ENCODE results near the gene CABP2. TPM values are rescaled to one million over a fixed set of nuclear protein-coding genes. Genes with fewer than 3 reads are reported as not detected.

CABP2 gene
- total and polyA plus RNA-seq, 2 donors (not counting 1 experiment from before 2014, with no cell fraction given), result not detected

DNA sequence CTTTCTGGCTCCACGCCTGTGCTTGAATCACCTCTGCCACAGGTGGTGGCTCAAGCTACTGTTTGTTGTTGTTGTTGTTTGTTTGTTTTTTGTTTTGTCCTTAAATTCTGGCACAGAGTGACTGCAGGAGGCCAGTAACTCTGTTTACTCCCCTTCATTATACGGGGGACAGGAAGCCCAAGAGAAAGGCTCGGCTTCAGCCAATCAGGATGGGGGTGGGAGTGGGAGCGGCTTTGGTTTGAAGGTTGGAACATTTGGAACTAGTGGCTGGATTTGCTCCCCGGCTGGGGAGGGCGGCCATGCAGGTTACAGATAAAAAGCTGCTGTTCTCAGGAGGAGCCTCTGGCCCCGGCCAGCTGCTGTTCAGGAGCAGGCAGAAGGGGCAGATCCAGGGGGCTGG lies 19.7 kb upstream of the CABP2 start:
- TF ChIP-seq, protein P1, sequence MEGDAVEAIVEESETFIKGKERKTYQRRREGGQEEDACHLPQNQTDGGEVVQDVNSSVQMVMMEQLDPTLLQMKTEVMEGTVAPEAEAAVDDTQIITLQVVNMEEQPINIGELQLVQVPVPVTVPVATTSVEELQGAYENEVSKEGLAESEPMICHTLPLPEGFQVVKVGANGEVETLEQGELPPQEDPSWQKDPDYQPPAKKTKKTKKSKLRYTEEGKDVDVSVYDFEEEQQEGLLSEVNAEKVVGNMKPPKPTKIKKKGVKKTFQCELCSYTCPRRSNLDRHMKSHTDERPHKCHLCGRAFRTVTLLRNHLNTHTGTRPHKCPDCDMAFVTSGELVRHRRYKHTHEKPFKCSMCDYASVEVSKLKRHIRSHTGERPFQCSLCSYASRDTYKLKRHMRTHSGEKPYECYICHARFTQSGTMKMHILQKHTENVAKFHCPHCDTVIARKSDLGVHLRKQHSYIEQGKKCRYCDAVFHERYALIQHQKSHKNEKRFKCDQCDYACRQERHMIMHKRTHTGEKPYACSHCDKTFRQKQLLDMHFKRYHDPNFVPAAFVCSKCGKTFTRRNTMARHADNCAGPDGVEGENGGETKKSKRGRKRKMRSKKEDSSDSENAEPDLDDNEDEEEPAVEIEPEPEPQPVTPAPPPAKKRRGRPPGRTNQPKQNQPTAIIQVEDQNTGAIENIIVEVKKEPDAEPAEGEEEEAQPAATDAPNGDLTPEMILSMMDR (conservative IDR thresholded peaks at IDR 0.05 in 1 of 2, IDR thresholded peaks at IDR 0.05 in 1 of 2; ENCODE audit: low read depth in 1 of 2, low read length in 2 of 2), result no peak
- TF ChIP-seq EZH2 (IDR thresholded peaks at IDR 0.05; ENCODE audit: low read length, missing control alignments), result no peak
- H3K4me1 ChIP-seq (ENCODE audit: control insufficient read depth, extremely low read depth, insufficient read depth, low read length), result no peaks in the 10 kb centered on the region
- no peak overlapping the region for H3K27ac ChIP-seq (ENCODE audit: insufficient read depth, low read length)
- no peak overlapping the region for H3K4me2 ChIP-seq (ENCODE audit: extremely low read depth, insufficient read depth, low read length)
- peaks cover 5% of the 10 kb centered on the region for H3K27me3 ChIP-seq (ENCODE audit: control insufficient read depth, insufficient read depth, low read length)
- H3K36me3 ChIP-seq (ENCODE audit: control insufficient read depth, insufficient read depth, low read length), result no peaks in the 10 kb centered on the region
- H3K79me2 ChIP-seq (ENCODE audit: control insufficient read depth, insufficient read depth, low read length), result no peaks in the 10 kb centered on the region
- no peaks in the 10 kb centered on the region for H4K20me1 ChIP-seq (ENCODE audit: control insufficient read depth, extremely low read depth, insufficient read depth, low read length)
- H3K9me3 ChIP-seq (ENCODE audit: control insufficient read depth, insufficient read depth, low read depth, low read length), result no peaks in the 10 kb centered on the region
- H2AFZ ChIP-seq (ENCODE audit: low read length), result no peak overlapping the region
- no peak for DNase-seq (ENCODE audit: low read depth in 2 of 2)
- H3K4me3 ChIP-seq (replicated peaks in 1 of 4; ENCODE audit: control extremely low read depth in 1 of 4, insufficient read depth in 1 of 4, low read depth in 3 of 4, low read length in 4 of 4), result no peak overlapping the region
- no peak overlapping the region for H3K9ac ChIP-seq (ENCODE audit: insufficient read depth, low read length)

DNA sequence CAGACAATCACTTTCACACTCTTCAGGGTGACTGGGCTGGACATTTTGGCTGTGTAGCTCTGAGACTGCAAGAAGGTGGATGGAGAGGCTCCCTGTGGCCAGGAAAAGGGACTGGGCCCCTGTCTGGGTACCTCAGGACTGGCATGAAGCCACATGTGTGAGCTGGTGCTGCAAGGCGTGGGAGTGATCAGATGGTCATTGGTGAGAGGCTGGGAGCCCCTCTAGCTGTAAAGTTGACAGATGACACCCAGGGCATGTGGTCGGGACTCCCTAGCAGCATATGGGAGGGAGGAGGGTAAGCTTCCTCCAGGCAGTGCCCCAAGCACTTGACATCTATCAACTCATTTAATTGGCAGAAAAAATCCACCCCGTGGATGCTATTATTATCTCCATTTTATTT lies 18.9 kb upstream of the CABP2 start:
- Histone ChIP-seq H3K4me1 (ENCODE audit: control insufficient read depth, extremely low read depth, insufficient read depth, low read length) (no peaks in the 10 kb centered on the region), H3K79me2 (ENCODE audit: control insufficient read depth, insufficient read depth, low read length) (no peaks in the 10 kb centered on the region), H4K20me1 (ENCODE audit: control insufficient read depth, extremely low read depth, insufficient read depth, low read length) (no peaks in the 10 kb centered on the region), H3K27me3 (ENCODE audit: control insufficient read depth, insufficient read depth, low read length) (peaks cover 5% of the 10 kb centered on the region), H3K4me3 (replicated peaks in 1 of 4; ENCODE audit: control extremely low read depth in 1 of 4, insufficient read depth in 1 of 4, low read depth in 3 of 4, low read length in 4 of 4) (no peak overlapping the region), H3K4me2 (ENCODE audit: extremely low read depth, insufficient read depth, low read length) (no peak overlapping the region), H2AFZ (ENCODE audit: low read length) (no peak overlapping the region), H3K36me3 (ENCODE audit: control insufficient read depth, insufficient read depth, low read length) (no peaks in the 10 kb centered on the region), H3K27ac (ENCODE audit: insufficient read depth, low read length) (no peak overlapping the region), H3K9me3 (ENCODE audit: control insufficient read depth, insufficient read depth, low read depth, low read length) (no peaks in the 10 kb centered on the region), H3K9ac (ENCODE audit: insufficient read depth, low read length) (no peak overlapping the region)
- no peak for DNase-seq (ENCODE audit: low read depth in 2 of 2)
- TF ChIP-seq, protein P1 (conservative IDR thresholded peaks at IDR 0.05 in 1 of 2, IDR thresholded peaks at IDR 0.05 in 1 of 2; ENCODE audit: low read depth in 1 of 2, low read length in 2 of 2), result no peak
- TF ChIP-seq EZH2 (IDR thresholded peaks at IDR 0.05; ENCODE audit: low read length, missing control alignments), result no peak

GRCh38 chr11:67541198-67541597 lies 18.0 kb upstream of the CABP2 start:
- H3K27me3 ChIP-seq (ENCODE audit: control insufficient read depth, insufficient read depth, low read length), result no peaks in the 10 kb centered on the region
- H3K27ac ChIP-seq (ENCODE audit: insufficient read depth, low read length), result no peak overlapping the region
- H3K9me3 ChIP-seq (ENCODE audit: control insufficient read depth, insufficient read depth, low read depth, low read length), result no peaks in the 10 kb centered on the region
- no peak overlapping the region for H2AFZ ChIP-seq (ENCODE audit: low read length)
- no peaks in the 10 kb centered on the region for H4K20me1 ChIP-seq (ENCODE audit: control insufficient read depth, extremely low read depth, insufficient read depth, low read length)
- TF ChIP-seq, protein P1 (conservative IDR thresholded peaks at IDR 0.05 in 1 of 2, IDR thresholded peaks at IDR 0.05 in 1 of 2; ENCODE audit: low read depth in 1 of 2, low read length in 2 of 2), result no peak
- no peak for TF ChIP-seq EZH2 (IDR thresholded peaks at IDR 0.05; ENCODE audit: low read length, missing control alignments)
- H3K4me1 ChIP-seq (ENCODE audit: control insufficient read depth, extremely low read depth, insufficient read depth, low read length), result no peaks in the 10 kb centered on the region
- H3K9ac ChIP-seq (ENCODE audit: insufficient read depth, low read length), result no peak overlapping the region
- no peak for DNase-seq (ENCODE audit: low read depth in 2 of 2)
- H3K4me2 ChIP-seq (ENCODE audit: extremely low read depth, insufficient read depth, low read length), result no peak overlapping the region
- H3K4me3 ChIP-seq (replicated peaks in 1 of 4; ENCODE audit: control extremely low read depth in 1 of 4, insufficient read depth in 1 of 4, low read depth in 3 of 4, low read length in 4 of 4), result no peak overlapping the region
- H3K79me2 ChIP-seq (ENCODE audit: control insufficient read depth, insufficient read depth, low read length), result no peaks in the 10 kb centered on the region
- H3K36me3 ChIP-seq (ENCODE audit: control insufficient read depth, insufficient read depth, low read length), result no peaks in the 10 kb centered on the region

All from fibroblast of lung (primary cell).